ENCODE measurements around the gene SPOP. TPM values are rescaled to one million over a fixed set of nuclear protein-coding genes. Genes with fewer than 3 reads are reported as not detected.

SPOP gene
- total and polyA plus RNA-seq, 4 experiments from 2014 or later = 83.1 to 126 (median 98.4) TPM

DNA sequence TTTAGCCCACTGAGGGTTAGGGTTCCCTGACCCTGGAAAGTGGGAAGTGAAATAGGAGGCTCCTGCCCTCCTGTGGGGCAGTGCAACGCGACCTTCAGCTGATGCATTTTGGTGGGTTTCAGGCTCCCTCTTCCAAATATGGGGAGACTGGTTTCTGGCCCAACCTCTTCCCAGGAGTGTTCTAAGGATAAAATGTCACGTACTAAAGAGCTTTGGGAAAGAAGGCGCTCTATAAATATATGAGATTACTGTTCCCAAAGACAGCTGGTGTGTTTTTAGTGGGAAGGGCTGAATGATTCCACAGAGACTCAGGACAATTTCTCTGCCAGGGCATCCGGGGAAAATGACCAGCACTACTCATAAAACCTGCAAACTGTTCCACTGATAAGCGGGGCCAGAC, 20.1 kb upstream of the SPOP start:
- no peaks in the 10 kb centered on the region for H3K9me3 ChIP-seq (ENCODE audit: control insufficient read depth in 1 of 2, low read length in 2 of 2)
- H3K4me1 ChIP-seq (ENCODE audit: insufficient read depth, low read length) = peaks cover 19% of the 10 kb centered on the region
- Mint-ChIP-seq H3K27ac (no peak overlapping the region), H3K27me3 (no peaks in the 10 kb centered on the region), H3K9me3 (no peaks in the 10 kb centered on the region), H3K36me3 (peaks cover 16 to 26% of the 10 kb centered on the region in 2 donors), H3K4me3 (no peak overlapping the region), H3K4me1 (peaks cover 16 to 33% (median 26%) of the 10 kb centered on the region in 4 donors)
- H3K4me3 ChIP-seq (ENCODE audit: low read length in 2 of 2) = no peak overlapping the region
- intact Hi-C loops (cut with micrococcal nuclease) = loop anchor here (5.0 kb wide), 1 partner anchor 299 kb away; the partner anchor contains the start of gene DLX3
- ChIA-PET CTCF (ENCODE audit: partially characterized antibody) (interaction anchor here (1.5 to 16.2 kb wide), 6 partner anchors 9 to 141 kb away, joined by 4 to 219 read pairs (median 24); partner anchors contain the start of genes NXPH3 and SLC35B1), POLR2A (ENCODE audit: partially characterized antibody) (interaction anchor here (1.0 to 2.1 kb wide), 3 partner anchors 10 to 128 kb away, joined by 3 to 7 read pairs (median 4); partner anchors contain the start of gene SLC35B1)
- no peaks in the 10 kb centered on the region for H3K27me3 ChIP-seq (ENCODE audit: insufficient read depth, low read length)
- DNase-seq = no peak
- peaks cover 28% of the 10 kb centered on the region for H3K36me3 ChIP-seq (ENCODE audit: insufficient read depth, low read length)
- no peak overlapping the region for H3K27ac ChIP-seq (ENCODE audit: low read depth, low read length)

DNA sequence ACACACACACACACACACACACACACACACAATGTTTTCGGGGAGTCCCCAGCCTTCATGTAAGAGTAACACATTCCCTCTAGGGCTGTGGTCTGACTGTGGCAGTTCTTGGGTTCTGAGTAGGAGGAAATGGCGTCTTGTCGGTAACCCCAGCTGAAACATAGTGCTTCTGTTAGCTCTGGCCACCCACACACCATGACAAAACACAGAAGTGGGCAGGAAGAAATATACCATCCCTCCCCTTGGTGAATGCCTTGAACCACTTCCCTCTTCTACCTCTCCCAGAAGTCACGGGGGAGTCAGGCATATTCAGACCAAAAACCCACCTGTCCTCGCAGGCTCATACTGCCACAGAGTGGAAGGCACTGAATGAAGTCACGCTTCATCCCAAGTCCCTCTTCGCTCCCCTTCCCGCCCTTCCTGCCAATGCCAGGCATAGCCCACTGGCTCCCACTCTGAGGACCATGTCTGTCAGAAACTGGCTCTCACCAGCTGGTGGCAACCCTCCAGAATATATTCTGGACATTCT, 18.4 kb upstream of the SPOP start:
- Mint-ChIP-seq H3K4me3 (peak overlapping the region in 6 of 8 donors; percentile 4 to 66 (median 38)), H3K4me1 (peaks cover 20 to 45% (median 28%) of the 10 kb centered on the region in 4 donors), H3K27ac (peak overlapping the region; percentile 74 to 90 (median 84)), H3K9me3 (no peaks in the 10 kb centered on the region), H3K27me3 (no peaks in the 10 kb centered on the region), H3K36me3 (peaks cover 11 to 20% of the 10 kb centered on the region in 2 donors)
- Histone ChIP-seq H3K4me1 (ENCODE audit: insufficient read depth, low read length) (peaks cover 19% of the 10 kb centered on the region), H3K36me3 (ENCODE audit: insufficient read depth, low read length) (peaks cover 14% of the 10 kb centered on the region), H3K27me3 (ENCODE audit: insufficient read depth, low read length) (no peaks in the 10 kb centered on the region), H3K9me3 (ENCODE audit: control insufficient read depth in 1 of 2, low read length in 2 of 2) (no peaks in the 10 kb centered on the region), H3K27ac (ENCODE audit: low read depth, low read length) (peak overlapping the region; percentile 46), H3K4me3 (ENCODE audit: low read length in 2 of 2) (no peak overlapping the region)
- POLR2A ChIA-PET (ENCODE audit: partially characterized antibody) = interaction anchor here (0.6 to 2.5 kb wide), 14 partner anchors 11 to 130 kb away, joined by 3 to 28 read pairs (median 4); partner anchors contain the start of genes FAM117A and SPOP
- intact Hi-C loops (cut with micrococcal nuclease) = loop anchor here (5.0 kb wide), 1 partner anchor 301 kb away; the partner anchor contains the start of gene DLX3
- CTCF ChIA-PET (ENCODE audit: partially characterized antibody) = interaction anchor here (0.8 to 16.2 kb wide), 22 partner anchors 8 to 154 kb away, joined by 3 to 219 read pairs (median 4); partner anchors contain the start of genes FAM117A, KAT7, NXPH3 and SLC35B1
- peak; percentile 56 to 83 (median 63) for DNase-seq

DNA sequence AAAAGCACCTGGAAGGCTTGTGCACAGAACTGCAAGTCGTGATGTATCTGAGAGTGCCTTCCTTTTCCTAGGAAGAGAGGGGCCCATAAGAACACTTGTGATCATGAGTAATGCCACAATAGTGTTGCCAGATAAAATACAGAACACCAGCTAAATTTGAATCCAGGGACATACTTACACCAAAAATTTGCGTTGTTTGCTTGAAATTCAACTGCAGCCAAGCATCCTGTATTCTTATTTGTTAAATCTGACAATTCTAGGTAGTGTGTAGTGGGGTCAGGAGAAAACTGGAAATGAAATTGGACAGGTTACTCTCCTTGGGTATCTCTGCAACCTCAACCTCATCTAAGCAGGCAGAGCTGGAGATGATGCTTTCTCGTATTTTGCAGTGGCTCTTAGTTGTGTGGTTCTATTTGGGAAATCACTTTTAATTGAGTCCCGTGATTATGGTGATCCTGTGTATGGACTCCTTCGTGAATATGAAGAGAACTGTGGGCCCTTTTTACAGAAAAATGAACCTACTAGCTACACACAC, 17.9 kb upstream of the SPOP start:
- peaks cover 20 to 50% (median 30%) of the 10 kb centered on the region in 4 donors for H3K4me1 Mint-ChIP-seq
- CTCF ChIA-PET (ENCODE audit: partially characterized antibody) = interaction anchor here (0.6 to 16.2 kb wide), 23 partner anchors 8 to 154 kb away, joined by 3 to 219 read pairs (median 4); partner anchors contain the start of genes KAT7, NXPH3 and SLC35B1
- no peaks in the 10 kb centered on the region for H3K27me3 Mint-ChIP-seq
- intact Hi-C loops (cut with micrococcal nuclease) = loop anchor here (1.0 to 5.0 kb wide), 2 partner anchors 125 to 302 kb away; partner anchors contain the start of gene DLX3
- H3K36me3 ChIP-seq (ENCODE audit: insufficient read depth, low read length) = peaks cover 9% of the 10 kb centered on the region
- no peaks in the 10 kb centered on the region for H3K27me3 ChIP-seq (ENCODE audit: insufficient read depth, low read length)
- H3K9me3 Mint-ChIP-seq = no peaks in the 10 kb centered on the region
- H3K27ac Mint-ChIP-seq = peak overlapping the region; percentile 74 to 90 (median 84)
- H3K4me3 ChIP-seq (ENCODE audit: low read length in 2 of 2) = no peak overlapping the region
- peak in 1 of 5 donors; percentile 9 for DNase-seq
- peaks cover 7 to 14% of the 10 kb centered on the region in 2 donors for H3K36me3 Mint-ChIP-seq
- no peaks in the 10 kb centered on the region for H3K9me3 ChIP-seq (ENCODE audit: control insufficient read depth in 1 of 2, low read length in 2 of 2)
- peaks cover 19% of the 10 kb centered on the region for H3K4me1 ChIP-seq (ENCODE audit: insufficient read depth, low read length)
- H3K27ac ChIP-seq (ENCODE audit: low read depth, low read length) = peak overlapping the region; percentile 46
- peak overlapping the region in 6 of 8 donors; percentile 4 to 66 (median 24) for H3K4me3 Mint-ChIP-seq
- POLR2A ChIA-PET (ENCODE audit: partially characterized antibody) = interaction anchor here (0.6 to 2.5 kb wide), 13 partner anchors 11 to 130 kb away, joined by 3 to 28 read pairs (median 4); partner anchors contain the start of gene SPOP

DNA sequence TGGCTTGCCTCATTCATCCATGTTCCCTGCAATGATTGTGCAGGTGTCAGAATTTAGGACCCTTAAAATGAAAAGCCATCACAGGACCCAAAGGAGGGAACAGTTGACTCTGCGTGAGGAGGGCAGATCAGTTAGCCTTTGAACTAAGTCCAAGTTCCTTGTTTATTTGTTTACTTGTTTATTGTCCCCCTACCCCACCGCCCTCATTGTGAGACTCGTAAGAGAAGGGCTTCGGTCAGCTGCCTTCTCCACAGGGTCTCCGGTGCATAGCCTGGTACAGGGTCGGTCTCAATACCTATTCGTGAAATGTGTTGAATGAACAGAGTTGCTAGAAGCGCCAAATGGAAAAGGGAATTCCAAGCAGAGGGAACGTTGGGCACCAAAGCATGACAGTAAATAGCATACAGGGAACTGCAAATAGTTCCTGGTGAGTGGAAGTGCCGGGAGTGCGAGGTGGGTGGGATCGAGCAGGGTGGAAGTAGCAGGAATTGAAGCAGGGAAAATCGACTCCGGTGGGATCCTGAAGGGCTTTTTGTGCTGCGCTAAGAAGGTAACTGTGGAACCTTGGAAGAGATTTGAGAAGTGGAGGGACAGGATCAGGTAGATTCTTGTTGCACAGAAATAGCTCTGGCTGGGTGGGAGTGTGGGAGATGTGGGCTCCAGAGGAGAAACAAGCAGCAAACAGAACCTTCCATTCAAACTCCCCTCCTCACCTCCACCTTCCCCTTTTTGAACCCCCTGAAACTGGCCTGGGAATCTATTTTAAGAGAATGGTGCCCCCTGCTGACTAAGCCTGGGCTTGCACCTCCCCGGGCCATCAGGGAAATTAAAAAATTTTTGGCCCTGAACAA, 17.2 kb upstream of the SPOP start:
- ChIA-PET CTCF (ENCODE audit: partially characterized antibody) (interaction anchor here (0.6 to 16.2 kb wide), 22 partner anchors 9 to 155 kb away, joined by 3 to 219 read pairs (median 4); partner anchors contain the start of genes KAT7, NXPH3 and SLC35B1), POLR2A (ENCODE audit: partially characterized antibody) (interaction anchor here (1.1 to 2.5 kb wide), 7 partner anchors 10 to 129 kb away, joined by 3 to 28 read pairs (median 5); partner anchors contain the start of gene SPOP)
- Histone ChIP-seq H3K27ac (ENCODE audit: low read depth, low read length) (peak overlapping the region; percentile 46), H3K9me3 (ENCODE audit: control insufficient read depth in 1 of 2, low read length in 2 of 2) (no peaks in the 10 kb centered on the region), H3K4me3 (ENCODE audit: low read length in 2 of 2) (no peak overlapping the region), H3K27me3 (ENCODE audit: insufficient read depth, low read length) (no peaks in the 10 kb centered on the region), H3K4me1 (ENCODE audit: insufficient read depth, low read length) (peaks cover 19% of the 10 kb centered on the region), H3K36me3 (ENCODE audit: insufficient read depth, low read length) (peaks cover 2% of the 10 kb centered on the region)
- Mint-ChIP-seq H3K4me3 (peak overlapping the region in 3 of 8 donors; percentile 1 to 41 (median 4)), H3K36me3 (peaks cover 5 to 7% of the 10 kb centered on the region in 2 donors), H3K27me3 (no peaks in the 10 kb centered on the region), H3K27ac (peak overlapping the region; percentile 65 to 90 (median 83)), H3K4me1 (peaks cover 22 to 51% (median 30%) of the 10 kb centered on the region in 4 donors), H3K9me3 (no peaks in the 10 kb centered on the region)
- intact Hi-C loops (cut with micrococcal nuclease) = loop anchor here (1.0 to 5.0 kb wide), 2 partner anchors 125 to 302 kb away; partner anchors contain the start of gene DLX3
- DNase-seq = peak; percentile 52 to 70 (median 61)

DNA sequence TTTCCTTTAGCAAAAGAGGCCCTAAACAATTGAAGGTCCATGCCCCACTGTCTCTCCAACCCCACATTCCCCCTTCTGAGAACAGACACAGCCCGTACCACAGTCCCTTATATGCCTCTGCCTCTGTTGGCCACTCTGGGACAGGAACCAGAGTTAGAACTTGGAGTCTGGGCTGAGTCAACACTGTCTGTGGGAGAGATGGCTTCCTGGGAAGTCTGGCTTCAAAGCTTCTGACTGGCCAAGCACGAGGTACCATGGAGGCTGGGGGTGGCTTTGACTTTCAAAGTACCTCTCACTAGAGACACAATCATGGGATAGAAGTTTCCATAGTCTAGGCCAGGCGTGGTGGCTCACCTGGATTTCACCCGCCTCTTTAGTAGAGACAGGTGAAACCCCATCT, 14.9 kb upstream of the SPOP start:
- Mint-ChIP-seq H3K4me1 (peaks cover 34 to 61% (median 38%) of the 10 kb centered on the region in 4 donors), H3K27ac (peak overlapping the region in 2 of 7 donors; percentile 37), H3K4me3 (no peak overlapping the region), H3K27me3 (no peaks in the 10 kb centered on the region), H3K36me3 (no peaks in the 10 kb centered on the region), H3K9me3 (no peaks in the 10 kb centered on the region)
- peaks cover 37% of the 10 kb centered on the region for H3K4me1 ChIP-seq (ENCODE audit: insufficient read depth, low read length)
- H3K27ac ChIP-seq (ENCODE audit: low read depth, low read length) = no peak overlapping the region
- no peak overlapping the region for H3K4me3 ChIP-seq (ENCODE audit: low read length in 2 of 2)
- no peaks in the 10 kb centered on the region for H3K9me3 ChIP-seq (ENCODE audit: control insufficient read depth in 1 of 2, low read length in 2 of 2)
- DNase-seq = no peak
- H3K36me3 ChIP-seq (ENCODE audit: insufficient read depth, low read length) = no peaks in the 10 kb centered on the region
- POLR2A ChIA-PET (ENCODE audit: partially characterized antibody) = no interaction called here
- intact Hi-C loops (cut with micrococcal nuclease) = no loop called here
- CTCF ChIA-PET (ENCODE audit: partially characterized antibody) = interaction anchor here (16.2 kb wide), 1 partner anchor 118 kb away, joined by 219 read pairs; the partner anchor contains the start of gene NXPH3
- no peaks in the 10 kb centered on the region for H3K27me3 ChIP-seq (ENCODE audit: insufficient read depth, low read length)

GRCh38 chr17:49691677-49692191, 13.8 kb upstream of the SPOP start:
- H3K9me3 Mint-ChIP-seq = no peaks in the 10 kb centered on the region
- H3K4me1 Mint-ChIP-seq = peaks cover 40 to 71% (median 45%) of the 10 kb centered on the region in 4 donors
- H3K27me3 Mint-ChIP-seq = no peaks in the 10 kb centered on the region
- ChIA-PET POLR2A (ENCODE audit: partially characterized antibody) (no interaction called here), CTCF (ENCODE audit: partially characterized antibody) (interaction anchor here (1.3 to 16.2 kb wide), 3 partner anchors 8 to 124 kb away, joined by 4 to 219 read pairs (median 4); partner anchors contain the start of gene NXPH3)
- no peaks in the 10 kb centered on the region for H3K36me3 Mint-ChIP-seq
- intact Hi-C loops (cut with micrococcal nuclease) = no loop called here
- DNase-seq = no peak
- peak overlapping the region in 3 of 7 donors; percentile 12 to 84 (median 66) for H3K27ac Mint-ChIP-seq
- Histone ChIP-seq H3K27ac (ENCODE audit: low read depth, low read length) (no peak overlapping the region), H3K4me3 (ENCODE audit: low read length in 2 of 2) (no peak overlapping the region), H3K4me1 (ENCODE audit: insufficient read depth, low read length) (peaks cover 45% of the 10 kb centered on the region), H3K36me3 (ENCODE audit: insufficient read depth, low read length) (no peaks in the 10 kb centered on the region), H3K9me3 (ENCODE audit: control insufficient read depth in 1 of 2, low read length in 2 of 2) (no peaks in the 10 kb centered on the region), H3K27me3 (ENCODE audit: insufficient read depth, low read length) (no peaks in the 10 kb centered on the region)
- H3K4me3 Mint-ChIP-seq = no peak overlapping the region

All from CD4-positive, alpha-beta memory T cell (primary cell).